H9 (cell line): ENCODE data around the gene HTRA3. TPM values are rescaled to one million over a fixed set of nuclear protein-coding genes. Genes with fewer than 3 reads are reported as not detected.

Experiments
- DNase-seq: peaks from one replicate; pipeline ENCODE4 v3.0.0-alpha.2; 2017
- H2AFZ ChIP-seq: one replicate; pipeline ENCODE4 v1.6.1; 2013; ENCODE audit warnings: mild to moderate bottlenecking, low read length, control low read depth, moderate library complexity
- H2AK5ac ChIP-seq: 2 replicates; pipeline ENCODE4 v1.6.1; 2013; ENCODE audit warnings: low read length, control low read depth, mixed read lengths; ENCODE audit not compliant: insufficient read length
- H2BK120ac ChIP-seq: one replicate; pipeline ENCODE4 v1.6.1; 2013; ENCODE audit warnings: low read depth, mild to moderate bottlenecking, low read length, control low read depth, inconsistent platforms; ENCODE audit not compliant: poor library complexity, severe bottlenecking
- H2BK12ac ChIP-seq: 2 replicates; pipeline ENCODE4 v1.6.1; 2013; ENCODE audit warnings: low read length, control low read depth, mixed read lengths, low read depth; ENCODE audit not compliant: insufficient read length
- H2BK15ac ChIP-seq: 2 replicates; pipeline ENCODE4 v1.6.1; 2013; ENCODE audit warnings: low read depth, low read length, control low read depth
- H2BK20ac ChIP-seq: one replicate; pipeline ENCODE4 v1.6.1; 2013; ENCODE audit warnings: low read depth, mild to moderate bottlenecking, low read length, control low read depth, inconsistent platforms; ENCODE audit not compliant: poor library complexity, severe bottlenecking
- H2BK5ac ChIP-seq: 2 replicates; pipeline ENCODE4 v1.6.1; 2013; ENCODE audit warnings: low read length, control low read depth, mixed read lengths; ENCODE audit not compliant: insufficient read length
- H3K14ac ChIP-seq: 2 replicates; pipeline ENCODE4 v1.6.1; 2013; ENCODE audit warnings: low read length, control low read depth; ENCODE audit not compliant: insufficient read depth
- H3K18ac ChIP-seq: 2 replicates; pipeline ENCODE4 v1.6.1; 2013; ENCODE audit warnings: low read depth, mild to moderate bottlenecking, mixed read lengths, low read length, control low read depth; ENCODE audit not compliant: insufficient read length
- H3K23ac ChIP-seq: 2 replicates; pipeline ENCODE4 v1.6.1; 2013; ENCODE audit warnings: low read length, control low read depth, mixed read lengths, low read depth; ENCODE audit not compliant: insufficient read length
- H3K23me2 ChIP-seq: 2 replicates; pipeline ENCODE4 v1.6.1; 2013; ENCODE audit warnings: low read depth, mild to moderate bottlenecking, mixed read lengths, low read length, control low read depth; ENCODE audit not compliant: insufficient read length, poor library complexity, severe bottlenecking
- H3K27ac ChIP-seq: 2 replicates; pipeline ENCODE4 v1.5.1; 2013; ENCODE audit warnings: low read length, control low read depth, mixed read lengths, low read depth; ENCODE audit not compliant: insufficient read length
- H3K27me3 ChIP-seq: 2 replicates; pipeline ENCODE4 v1.6.1; 2013; ENCODE audit warnings: low read length, control low read depth, inconsistent platforms; ENCODE audit not compliant: insufficient read depth
- H3K4ac ChIP-seq: 2 replicates; pipeline ENCODE4 v1.6.1; 2013; ENCODE audit warnings: low read depth, mild to moderate bottlenecking, control low read depth, inconsistent platforms, low read length, moderate library complexity
- H3K4me1 ChIP-seq: 2 replicates; pipeline ENCODE4 v1.6.1; 2013; ENCODE audit warnings: low read length, control low read depth, inconsistent platforms; ENCODE audit not compliant: insufficient read depth
- H3K4me2 ChIP-seq: 2 replicates; pipeline ENCODE4 v1.6.1; 2013; ENCODE audit warnings: low read length, control low read depth, mixed read lengths; ENCODE audit not compliant: insufficient read length, insufficient read depth
- H3K56ac ChIP-seq: 2 replicates; pipeline ENCODE4 v1.6.1; 2013; ENCODE audit warnings: low read depth, mild to moderate bottlenecking, mixed read lengths, low read length, control low read depth; ENCODE audit not compliant: insufficient read length
- H3K79me1 ChIP-seq: 2 replicates; pipeline ENCODE4 v1.6.1; 2013; ENCODE audit warnings: low read depth, mild to moderate bottlenecking, moderate library complexity, low read length, control low read depth, inconsistent platforms; ENCODE audit not compliant: insufficient read depth, poor library complexity, severe bottlenecking
- H3K79me2 ChIP-seq: 2 replicates; pipeline ENCODE4 v1.6.1; 2013; ENCODE audit warnings: low read length, control low read depth, inconsistent platforms; ENCODE audit not compliant: insufficient read depth
- H3K9ac ChIP-seq: 2 replicates; pipeline ENCODE4 v1.6.1; 2013; ENCODE audit warnings: low read length, control low read depth, mixed read lengths; ENCODE audit not compliant: insufficient read length; ENCODE audit errors: extremely low read depth
- H3K9me3 ChIP-seq: one replicate; pipeline ENCODE4 v1.6.1; 2013; ENCODE audit warnings: low read depth, low read length, inconsistent platforms; ENCODE audit not compliant: control insufficient read depth
- H3T11ph ChIP-seq: one replicate; pipeline ENCODE4 v1.6.1; 2013; ENCODE audit warnings: mild to moderate bottlenecking, low read length, control low read depth, inconsistent platforms
- H4K20me1 ChIP-seq: one replicate; pipeline ENCODE4 v1.6.1; 2013; ENCODE audit not compliant: control insufficient read depth, insufficient read length, insufficient read depth
- H4K5ac ChIP-seq: 2 replicates; pipeline ENCODE4 v1.6.1; 2013; ENCODE audit warnings: low read depth, mild to moderate bottlenecking, mixed read lengths, low read length, control low read depth; ENCODE audit not compliant: insufficient read length
- H4K8ac ChIP-seq: replicated peaks from 2 replicates; pipeline ENCODE4 v1.6.1; 2013; ENCODE audit warnings: low read length, control low read depth, mixed read lengths, low read depth; ENCODE audit not compliant: insufficient read length
- H4K91ac ChIP-seq: 2 replicates; pipeline ENCODE4 v1.6.1; 2013; ENCODE audit warnings: low read depth, mild to moderate bottlenecking, moderate library complexity, mixed read lengths, low read length, control low read depth; ENCODE audit not compliant: insufficient read length
- H3K27ac Mint-ChIP-seq, 3 experiments: 2 replicates in 2 of 3; 3 replicates in 1 of 3; pipeline ENCODE4 v1.8.0; 2020 to 2021; ENCODE audit warnings: mixed read lengths in 3 of 3, mild to moderate bottlenecking in 1 of 3, moderate library complexity in 1 of 3
- H3K27me3 Mint-ChIP-seq: 2 replicates; pipeline ENCODE4 v1.8.0; 2021; ENCODE audit warnings: low read depth, mild to moderate bottlenecking, moderate library complexity, mixed read lengths
- H3K36me3 Mint-ChIP-seq, 3 experiments: 2 replicates in 2 of 3; 3 replicates in 1 of 3; pipeline ENCODE4 v1.8.0; 2020 to 2021; ENCODE audit warnings: low read depth in 3 of 3, mixed read lengths in 3 of 3; ENCODE audit not compliant: insufficient read depth in 1 of 3
- H3K4me1 Mint-ChIP-seq, 2 experiments: 2 replicates each; pipeline ENCODE4 v1.8.0; 2020; ENCODE audit warnings: mixed read lengths in 2 of 2
- H3K4me3 Mint-ChIP-seq, 2 experiments: 2 replicates in 1 of 2; 3 replicates in 1 of 2; pipeline ENCODE4 v1.8.0; 2020 to 2021; ENCODE audit warnings: mild to moderate bottlenecking in 2 of 2, mixed read lengths in 2 of 2, moderate library complexity in 1 of 2
- H3K9me3 Mint-ChIP-seq, 2 experiments: 2 replicates in 1 of 2; 3 replicates in 1 of 2; pipeline ENCODE4 v1.8.0; 2020; ENCODE audit warnings: mild to moderate bottlenecking in 2 of 2, mixed read lengths in 2 of 2, moderate library complexity in 1 of 2
- WGBS: extraction: QIAGEN DNeasy Blood & Tissue Kit; methylation state at CpG from one replicate; pipeline ENCODE4 v1.1.7; 2013; ENCODE audit warnings: missing lambda C conversion rate, low lambda C conversion rate, mixed read lengths; ENCODE audit not compliant: insufficient read length; ENCODE audit errors: extremely low coverage; 5-methylcytosine and 5-hydroxymethylcytosine counted together
- total RNA-seq: library from RNA; stranded (reverse); gene quantifications from 2 replicates; pipeline ENCODE4 v1.2.1, GENCODE V29; 2021
- TF ChIP-seq, protein P1 (sequence below): fragments of 200-600 bp; sonication (generic); conservative IDR thresholded peaks from 3 replicates; pipeline ENCODE4 v1.8.0; 2021; ENCODE audit warnings: antibody characterized with exemption, mild to moderate bottlenecking

The HTRA3 gene
- total RNA-seq, 1 experiment from 2014 or later, result 3.0 TPM

DNA sequence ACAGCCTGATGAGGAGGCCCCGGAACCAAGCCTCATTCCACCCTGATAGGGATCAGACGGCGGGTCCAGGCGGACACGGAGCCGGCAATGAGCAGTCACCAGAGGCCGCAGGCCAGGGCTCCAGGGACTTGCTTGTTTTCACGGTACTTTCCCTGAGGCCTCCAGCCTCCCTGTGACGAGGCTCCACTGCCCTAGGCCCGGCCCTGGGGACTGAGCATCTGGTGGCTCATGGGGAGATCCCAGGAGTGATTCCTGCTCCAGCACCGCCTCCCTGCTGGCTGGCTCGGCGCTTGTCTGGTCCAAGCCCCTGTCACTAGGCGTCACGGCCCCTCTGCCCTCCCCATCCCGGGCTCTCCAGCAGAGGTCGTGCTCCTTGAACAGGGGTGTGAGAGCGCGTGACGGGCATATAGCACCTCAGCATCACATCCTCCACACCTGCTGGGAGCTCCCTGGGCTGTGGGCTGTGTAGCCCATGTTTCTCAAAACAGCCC, 14.1 kb downstream of the HTRA3 start:
- H3K4me1 Mint-ChIP-seq, result no peaks in the 10 kb centered on the region
- H3K36me3 Mint-ChIP-seq, result no peaks in the 10 kb centered on the region; a peak in 1 of 7 replicates
- Histone ChIP-seq H3K9me3 (no peaks in the 10 kb centered on the region), H3K79me1 (no peaks in the 10 kb centered on the region), H3K14ac (no peak overlapping the region), H2AFZ (no peak overlapping the region), H3K18ac (no peak overlapping the region), H2BK20ac (no peak overlapping the region), H3K4me2 (no peak overlapping the region), H3K4ac (no peak overlapping the region), H2AK5ac (no peak overlapping the region), H2BK5ac (no peak overlapping the region), H3K27me3 (no peaks in the 10 kb centered on the region), H4K20me1 (peaks cover 3% of the 10 kb centered on the region), H3K27ac (no peak overlapping the region), H4K8ac (no peak overlapping the region), H2BK12ac (no peak overlapping the region), H3K23ac (no peak overlapping the region), H3K79me2 (no peaks in the 10 kb centered on the region), H4K91ac (no peak overlapping the region), H2BK120ac (no peak overlapping the region), H3K4me1 (no peaks in the 10 kb centered on the region), H3K56ac (no peak overlapping the region), H4K5ac (no peak overlapping the region), H3K23me2 (no peaks in the 10 kb centered on the region), H3K9ac (no peak overlapping the region), H2BK15ac (no peak overlapping the region), H3T11ph (no peak overlapping the region)
- no peak overlapping the region; a peak in 1 of 7 replicates for H3K27ac Mint-ChIP-seq
- no peaks in the 10 kb centered on the region for H3K9me3 Mint-ChIP-seq
- TF ChIP-seq, protein P1, sequence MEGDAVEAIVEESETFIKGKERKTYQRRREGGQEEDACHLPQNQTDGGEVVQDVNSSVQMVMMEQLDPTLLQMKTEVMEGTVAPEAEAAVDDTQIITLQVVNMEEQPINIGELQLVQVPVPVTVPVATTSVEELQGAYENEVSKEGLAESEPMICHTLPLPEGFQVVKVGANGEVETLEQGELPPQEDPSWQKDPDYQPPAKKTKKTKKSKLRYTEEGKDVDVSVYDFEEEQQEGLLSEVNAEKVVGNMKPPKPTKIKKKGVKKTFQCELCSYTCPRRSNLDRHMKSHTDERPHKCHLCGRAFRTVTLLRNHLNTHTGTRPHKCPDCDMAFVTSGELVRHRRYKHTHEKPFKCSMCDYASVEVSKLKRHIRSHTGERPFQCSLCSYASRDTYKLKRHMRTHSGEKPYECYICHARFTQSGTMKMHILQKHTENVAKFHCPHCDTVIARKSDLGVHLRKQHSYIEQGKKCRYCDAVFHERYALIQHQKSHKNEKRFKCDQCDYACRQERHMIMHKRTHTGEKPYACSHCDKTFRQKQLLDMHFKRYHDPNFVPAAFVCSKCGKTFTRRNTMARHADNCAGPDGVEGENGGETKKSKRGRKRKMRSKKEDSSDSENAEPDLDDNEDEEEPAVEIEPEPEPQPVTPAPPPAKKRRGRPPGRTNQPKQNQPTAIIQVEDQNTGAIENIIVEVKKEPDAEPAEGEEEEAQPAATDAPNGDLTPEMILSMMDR, result peak; percentile 24; the same call in 2 of the 3 replicates
- H3K4me3 Mint-ChIP-seq, result no peak overlapping the region
- peaks cover 1% of the 10 kb centered on the region; the same call in 1 of the 2 replicates for H3K27me3 Mint-ChIP-seq
- peak; percentile 52 for DNase-seq
- no CpG with 5 or more reads among the region's 20 CpGs for WGBS
